PC-9 (cell line): ENCODE data around the gene ACCS.

Source experiments
- EZH2 ChIP-seq: fragments of 200-600 bp; sonication (generic); IDR thresholded peaks from 2 replicates; pipeline ENCODE4 v1.8.0; 2017; ENCODE audit warnings: antibody characterized with exemption, low read depth
- TF ChIP-seq, protein P1 (sequence below): fragments of 200-600 bp; sonication (generic); conservative IDR thresholded peaks from 2 replicates; pipeline ENCODE4 v1.6.1; 2017; ENCODE audit warnings: mixed run types, antibody characterized with exemption, mild to moderate bottlenecking, moderate library complexity

DNA sequence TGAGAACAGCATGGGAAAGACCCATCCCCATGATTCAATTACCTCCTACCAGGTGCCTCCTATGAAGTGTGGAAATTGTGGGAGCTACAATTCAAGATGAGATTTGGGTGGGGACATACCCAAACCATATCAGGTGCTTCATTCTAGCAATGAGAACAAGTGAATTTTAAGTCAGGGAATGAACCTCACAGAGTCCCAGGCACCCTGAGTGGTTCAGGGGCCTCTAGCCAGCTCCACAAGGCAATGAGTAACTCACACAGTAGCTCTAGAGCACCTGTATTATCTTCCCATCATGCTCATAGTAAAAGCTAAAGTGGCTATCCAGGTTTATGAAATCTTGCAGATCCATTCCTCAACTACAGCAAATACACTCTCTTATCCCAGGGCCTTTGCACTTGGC, 31.4 kb upstream of the ACCS start:
- TF ChIP-seq, protein P1, sequence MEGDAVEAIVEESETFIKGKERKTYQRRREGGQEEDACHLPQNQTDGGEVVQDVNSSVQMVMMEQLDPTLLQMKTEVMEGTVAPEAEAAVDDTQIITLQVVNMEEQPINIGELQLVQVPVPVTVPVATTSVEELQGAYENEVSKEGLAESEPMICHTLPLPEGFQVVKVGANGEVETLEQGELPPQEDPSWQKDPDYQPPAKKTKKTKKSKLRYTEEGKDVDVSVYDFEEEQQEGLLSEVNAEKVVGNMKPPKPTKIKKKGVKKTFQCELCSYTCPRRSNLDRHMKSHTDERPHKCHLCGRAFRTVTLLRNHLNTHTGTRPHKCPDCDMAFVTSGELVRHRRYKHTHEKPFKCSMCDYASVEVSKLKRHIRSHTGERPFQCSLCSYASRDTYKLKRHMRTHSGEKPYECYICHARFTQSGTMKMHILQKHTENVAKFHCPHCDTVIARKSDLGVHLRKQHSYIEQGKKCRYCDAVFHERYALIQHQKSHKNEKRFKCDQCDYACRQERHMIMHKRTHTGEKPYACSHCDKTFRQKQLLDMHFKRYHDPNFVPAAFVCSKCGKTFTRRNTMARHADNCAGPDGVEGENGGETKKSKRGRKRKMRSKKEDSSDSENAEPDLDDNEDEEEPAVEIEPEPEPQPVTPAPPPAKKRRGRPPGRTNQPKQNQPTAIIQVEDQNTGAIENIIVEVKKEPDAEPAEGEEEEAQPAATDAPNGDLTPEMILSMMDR: no peak
- TF ChIP-seq EZH2: no peak
